Endothelial cell of umbilical vein (primary cell): ENCODE results near the gene MEIS3. TPM values are rescaled to one million over a fixed set of nuclear protein-coding genes. Genes with fewer than 3 reads are reported as not detected.

Experiments used
- BruUV-seq: library from RNA; stranded (reverse); fragments of 400-500 nt; replicated peaks from 2 replicates; lab custom pipeline; 2021; lab: Mats Ljungman, UMichigan
- CTCF ChIA-PET: fragments of 300-600, 350-600 bp; sonication (Branson Sonifier 250); formaldehyde crosslinking; loops from one replicate; lab custom pipeline; 2021; ENCODE audit warnings: antibody characterized with exemption, inconsistent platforms; lab: Charles Lee
- POLR2A ChIA-PET: fragments of 300-600, 350-600 bp; sonication (Branson Sonifier 250); formaldehyde crosslinking; loops from one replicate; lab custom pipeline; 2021; ENCODE audit warnings: antibody characterized with exemption, inconsistent platforms; lab: Charles Lee
- DNase-seq: peaks from one replicate; pipeline ENCODE4 v3.0.0-alpha.2; 2011; ENCODE audit warnings: low read depth, low spot score
- FAIRE-seq: peaks from 2 replicates; lab custom pipeline; 2011; peaks lifted over from hg19 to GRCh38; lab: Jason Lieb, UNC
- H2AFZ ChIP-seq: 2 replicates; pipeline ENCODE4 v1.6.0; 2012; ENCODE audit warnings: low read depth, low read length, control low read depth, inconsistent platforms
- H3K27ac ChIP-seq: 2 replicates; pipeline ENCODE4 v1.5.1; 2011; ENCODE audit warnings: low read depth, mild to moderate bottlenecking, control low read depth, low read length, moderate library complexity; ENCODE audit not compliant: insufficient read depth
- H3K27me3 ChIP-seq, 2 experiments: 2 replicates each; pipeline versions ENCODE4 v1.6.0 to v1.6.1; 2011; ENCODE audit warnings: low read length in 2 of 2, mixed read lengths in 1 of 2; ENCODE audit not compliant: control insufficient read depth in 2 of 2, insufficient read depth in 2 of 2
- H3K36me3 ChIP-seq, 2 experiments: 2 replicates in 1 of 2; 3 replicates in 1 of 2; pipeline ENCODE4 v1.5.1; 2011; ENCODE audit warnings: low read length in 2 of 2, mild to moderate bottlenecking in 1 of 2, moderate library complexity in 1 of 2; ENCODE audit not compliant: control insufficient read depth in 2 of 2, insufficient read depth in 2 of 2; ENCODE audit errors: extremely low read depth in 1 of 2
- H3K4me1 ChIP-seq: 3 replicates; pipeline ENCODE4 v1.5.1; 2011; ENCODE audit warnings: mild to moderate bottlenecking, low read length; ENCODE audit not compliant: control insufficient read depth, insufficient read depth; ENCODE audit errors: extremely low read depth
- H3K4me2 ChIP-seq: 2 replicates; pipeline ENCODE4 v1.6.1; 2011; ENCODE audit warnings: low read length, control low read depth, mixed read lengths; ENCODE audit not compliant: insufficient read depth
- H3K4me3 ChIP-seq, 3 experiments: fragments of 200-600 bp in 1 of 3; sonication (generic), shearing (Covaris generic) in 1 of 3; replicated peaks in 1 of 3; 2 replicates each; pipeline ENCODE4 v1.5.1; 2011 to 2016; ENCODE audit warnings: control low read depth in 3 of 3, low read length in 3 of 3, mild to moderate bottlenecking in 2 of 3, inconsistent platforms in 1 of 3, low read depth in 1 of 3, moderate library complexity in 1 of 3; ENCODE audit not compliant: insufficient read depth in 1 of 3
- H3K79me2 ChIP-seq: 2 replicates; pipeline ENCODE4 v1.6.0; 2012; ENCODE audit warnings: low read length, inconsistent platforms; ENCODE audit not compliant: control insufficient read depth, insufficient read depth
- H3K9ac ChIP-seq: replicated peaks from 2 replicates; pipeline ENCODE3; 2011; ENCODE audit warnings: low read length, control low read depth; ENCODE audit not compliant: insufficient read depth; ENCODE audit errors: extremely low read depth
- H3K9me1 ChIP-seq: replicated peaks from 3 replicates; pipeline ENCODE4 v1.6.0; 2011; ENCODE audit warnings: mild to moderate bottlenecking, low read length; ENCODE audit not compliant: control insufficient read depth, insufficient read depth; ENCODE audit errors: extremely low read depth
- H3K9me3 ChIP-seq: replicated peaks from 2 replicates; pipeline ENCODE4 v1.5.1; 2012; ENCODE audit warnings: low read length, inconsistent platforms; ENCODE audit not compliant: control insufficient read depth, insufficient read depth
- H4K20me1 ChIP-seq: replicated peaks from 2 replicates; pipeline ENCODE3; 2011; ENCODE audit warnings: mild to moderate bottlenecking, low read length; ENCODE audit not compliant: control insufficient read depth, insufficient read depth; ENCODE audit errors: extremely low read depth
- EZH2 ChIP-seq: IDR thresholded peaks from 2 replicates; pipeline ENCODE4 v1.6.1; 2012; ENCODE audit warnings: borderline replicate concordance, low read depth, mild to moderate bottlenecking, moderate library complexity, low read length, inconsistent platforms; ENCODE audit not compliant: severe bottlenecking
- FOS ChIP-seq: IDR thresholded peaks from 2 replicates; pipeline ENCODE4 v1.6.1; 2011; ENCODE audit warnings: mild to moderate bottlenecking, low read length, moderate library complexity, borderline replicate concordance; ENCODE audit not compliant: insufficient read depth
- GATA2 ChIP-seq: IDR thresholded peaks from 2 replicates; pipeline ENCODE4 v1.7.0; 2011; ENCODE audit warnings: low read depth, mild to moderate bottlenecking, moderate library complexity, mixed read lengths, low read length; ENCODE audit not compliant: insufficient read length, insufficient read depth
- JUN ChIP-seq: IDR thresholded peaks from 2 replicates; pipeline ENCODE4 v1.6.1; 2011; ENCODE audit warnings: borderline replicate concordance, low read depth; ENCODE audit not compliant: insufficient read length, insufficient read depth
- MYC ChIP-seq: IDR thresholded peaks from one replicate; pipeline ENCODE4 v1.6.1; 2011; ENCODE audit warnings: mild to moderate bottlenecking, low read depth, low read length
- POLR2A ChIP-seq: IDR thresholded peaks from 2 replicates; pipeline ENCODE4 v1.6.1; 2012; ENCODE audit warnings: low read depth, mild to moderate bottlenecking, control low read depth, low read length
- POLR2AphosphoS5 ChIP-seq: IDR thresholded peaks from 2 replicates; pipeline ENCODE4 v1.6.1; 2012; ENCODE audit warnings: low read depth, mild to moderate bottlenecking, control low read depth, low read length, moderate library complexity; ENCODE audit not compliant: insufficient read depth
- dilution Hi-C: fragments of 300-500 bp; cut with MboI; formaldehyde crosslinking; loops from one replicate; pipeline ENCODE4 v1.15.0; 2019; ENCODE audit warnings: low sequenced_read_pairs; ENCODE audit not compliant: extremely low pct_ligation_motif_present
- intact Hi-C: fragments of 100-400 bp; cut with micrococcal nuclease; formaldehyde crosslinking; loops from one replicate; pipeline ENCODE4 v1.10.0; 2022
- polyA plus RNA-seq, 4 experiments: library from polyadenylated mRNA; depleted of rRNA in 3 of 4; stranded (reverse) in 3 of 4; unstranded in 1 of 4; fragments of >200 nt; gene quantifications; 2 replicates each; pipeline versions ENCODE4 v1.2.1 to v1.2.3, GENCODE V29; 2011 to 2012; ENCODE audit warnings: missing spikeins in 1 of 4
- total RNA-seq: library from RNA; stranded (reverse); gene quantifications from 2 replicates; pipeline ENCODE4 v1.2.3, GENCODE V29; 2021
- TF ChIP-seq, protein P1 (sequence below), 2 donors: IDR thresholded peaks; 1 replicate in 1 of 2; 2 replicates in 1 of 2; pipeline ENCODE4 v1.5.1; 2011; ENCODE audit warnings: low read length in 2 of 2, mild to moderate bottlenecking in 2 of 2, moderate library complexity in 2 of 2, control low read depth in 1 of 2, inconsistent platforms in 1 of 2, low read depth in 1 of 2; ENCODE audit not compliant: insufficient read depth in 1 of 2; ENCODE audit errors: extremely low read depth in 1 of 2
- TF ChIP-seq, protein P2 (sequence below): IDR thresholded peaks from 2 replicates; pipeline ENCODE4 v1.6.1; 2011; ENCODE audit not compliant: insufficient read depth, insufficient read length

The MEIS3 gene
- total and polyA plus RNA-seq, 2 donors (not counting 3 experiments of a cell fraction or from before 2014, with no cell fraction given): 0.42 TPM; not detected in 1

- H3K9ac ChIP-seq: no peak overlapping the region
- TF ChIP-seq FOS (no peak), GATA2 (no peak), POLR2AphosphoS5 (no peak), EZH2 (no peak), JUN (no peak), MYC (no peak), POLR2A (no peak)
- TF ChIP-seq, protein P1, sequence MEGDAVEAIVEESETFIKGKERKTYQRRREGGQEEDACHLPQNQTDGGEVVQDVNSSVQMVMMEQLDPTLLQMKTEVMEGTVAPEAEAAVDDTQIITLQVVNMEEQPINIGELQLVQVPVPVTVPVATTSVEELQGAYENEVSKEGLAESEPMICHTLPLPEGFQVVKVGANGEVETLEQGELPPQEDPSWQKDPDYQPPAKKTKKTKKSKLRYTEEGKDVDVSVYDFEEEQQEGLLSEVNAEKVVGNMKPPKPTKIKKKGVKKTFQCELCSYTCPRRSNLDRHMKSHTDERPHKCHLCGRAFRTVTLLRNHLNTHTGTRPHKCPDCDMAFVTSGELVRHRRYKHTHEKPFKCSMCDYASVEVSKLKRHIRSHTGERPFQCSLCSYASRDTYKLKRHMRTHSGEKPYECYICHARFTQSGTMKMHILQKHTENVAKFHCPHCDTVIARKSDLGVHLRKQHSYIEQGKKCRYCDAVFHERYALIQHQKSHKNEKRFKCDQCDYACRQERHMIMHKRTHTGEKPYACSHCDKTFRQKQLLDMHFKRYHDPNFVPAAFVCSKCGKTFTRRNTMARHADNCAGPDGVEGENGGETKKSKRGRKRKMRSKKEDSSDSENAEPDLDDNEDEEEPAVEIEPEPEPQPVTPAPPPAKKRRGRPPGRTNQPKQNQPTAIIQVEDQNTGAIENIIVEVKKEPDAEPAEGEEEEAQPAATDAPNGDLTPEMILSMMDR (IDR thresholded peaks at IDR 0.05; ENCODE audit: extremely low read depth in 1 of 2, insufficient read depth in 1 of 2, low read depth in 1 of 2, low read length in 2 of 2): no peak
- TF ChIP-seq, protein P2, sequence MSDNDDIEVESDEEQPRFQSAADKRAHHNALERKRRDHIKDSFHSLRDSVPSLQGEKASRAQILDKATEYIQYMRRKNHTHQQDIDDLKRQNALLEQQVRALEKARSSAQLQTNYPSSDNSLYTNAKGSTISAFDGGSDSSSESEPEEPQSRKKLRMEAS: no peak
- H3K9me3 ChIP-seq: no peaks in the 10 kb centered on the region
- H2AFZ ChIP-seq: no peak overlapping the region
- peaks cover 7 to 80% of the 10 kb centered on the region in 2 experiments for H3K36me3 ChIP-seq
- CTCF ChIA-PET: interaction anchor here (1.1 to 1.5 kb wide), 2 partner anchors 14 to 28 kb away, joined by 5 to 7 read pairs; partner anchors contain the start of gene DHX34
- H3K9me1 ChIP-seq: no peaks in the 10 kb centered on the region
- intact Hi-C loops (no loop called here), dilution Hi-C loops (no loop called here)
- DNase-seq: no peak
- no TSS peak for BruUV-seq
- no peaks in the 10 kb centered on the region for H4K20me1 ChIP-seq
- FAIRE-seq: no peak
- no peak overlapping the region for H3K4me2 ChIP-seq
- no peak overlapping the region for H3K4me3 ChIP-seq
- H3K4me1 ChIP-seq: no peaks in the 10 kb centered on the region
- H3K27ac ChIP-seq: no peak overlapping the region
- H3K79me2 ChIP-seq: no peaks in the 10 kb centered on the region
- POLR2A ChIA-PET: no interaction called here
- no peaks in the 10 kb centered on the region for H3K27me3 ChIP-seq
These were observed 42.1 kb downstream of the MEIS3 start for GRCh38 chr19:47377208-47377701.
